Hematopoietic multipotent progenitor cell (in vitro differentiated cells): ENCODE data around the gene RPP25. TPM values are rescaled to one million over a fixed set of nuclear protein-coding genes. Genes with fewer than 3 reads are reported as not detected.
A peak's percentile ranks its signal among the peaks of the same experiment; 100 is the strongest.
"Not testable (repeated sequence)": the region's sequence is repeated elsewhere in the genome, so short reads cannot be mapped to it uniquely, and the experiment has no call there.

ENCODE experiments used
- DNase-seq, 3 donors: peaks; one replicate each; pipeline ENCODE4 v3.0.0-alpha.2; 2011 to 2015; ENCODE audit warnings: low read depth in 2 of 3, low spot score in 2 of 3
- total RNA-seq: library from RNA; depleted of rRNA; stranded (reverse); fragments of >200 nt; gene quantifications from one replicate; pipeline ENCODE4 v1.2.3, GENCODE V29; 2012

RPP25 gene
- total RNA-seq, 1 donor, result 3.2 TPM

DNA sequence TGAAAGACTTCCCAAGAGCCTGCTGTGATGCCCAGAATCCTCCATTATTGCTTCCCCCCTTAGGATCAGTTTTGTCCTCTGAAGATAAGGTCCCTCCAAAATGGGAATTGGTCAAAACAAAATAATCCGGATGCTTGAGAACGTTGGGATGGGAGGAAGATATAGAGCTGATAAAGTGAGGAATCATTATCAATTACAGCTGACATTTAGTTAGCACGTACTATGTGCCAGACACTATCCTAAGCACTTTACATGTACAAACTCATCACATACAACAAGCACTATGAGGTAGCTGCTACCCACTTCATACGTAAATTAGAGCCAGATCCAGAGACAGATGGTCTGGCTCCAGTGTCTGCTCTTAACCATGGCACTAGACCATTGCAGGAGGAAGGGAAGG, 6.6 kb upstream of the RPP25 start:
- no peak for DNase-seq

DNA sequence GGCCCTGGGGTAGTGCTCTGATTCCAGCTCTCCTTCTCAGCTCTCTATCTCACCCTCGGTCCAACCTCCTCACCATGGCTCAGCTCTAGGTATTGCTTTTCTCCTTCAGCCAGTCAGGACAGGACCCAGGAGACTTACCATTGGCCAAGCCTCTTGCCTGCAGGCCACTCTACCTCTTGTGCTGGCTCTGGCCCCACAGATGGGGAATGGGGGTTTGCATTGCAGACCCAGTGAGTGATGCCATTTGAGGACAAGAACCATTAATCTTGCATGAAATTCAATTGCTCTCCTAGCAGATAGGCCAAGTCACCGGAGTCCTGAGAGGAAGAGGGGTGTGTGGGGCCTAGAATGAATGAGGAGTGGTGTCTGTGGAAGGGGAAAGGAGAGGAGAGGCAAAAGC, 6.1 kb upstream of the RPP25 start:
- DNase-seq, result no peak

DNA sequence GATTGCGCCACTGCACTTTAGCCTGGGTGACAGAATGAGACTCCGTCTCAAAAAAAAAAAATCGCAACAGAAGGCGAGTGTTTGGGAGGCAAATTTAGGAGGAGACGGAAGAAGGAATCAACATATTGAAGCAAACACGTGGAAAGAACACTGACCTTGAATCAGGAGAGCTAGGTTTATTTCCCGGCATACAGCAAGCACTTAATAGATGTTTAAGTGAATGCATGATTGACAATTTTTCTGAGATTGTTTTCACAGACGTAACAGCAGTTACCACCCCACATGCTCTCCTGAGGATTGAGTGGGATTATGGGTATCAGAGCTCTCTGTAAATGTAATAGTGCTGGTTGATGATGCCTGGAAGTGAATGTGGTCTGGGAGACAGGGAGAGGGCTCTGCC, 5.6 kb upstream of the RPP25 start:
- DNase-seq, result no peak

DNA sequence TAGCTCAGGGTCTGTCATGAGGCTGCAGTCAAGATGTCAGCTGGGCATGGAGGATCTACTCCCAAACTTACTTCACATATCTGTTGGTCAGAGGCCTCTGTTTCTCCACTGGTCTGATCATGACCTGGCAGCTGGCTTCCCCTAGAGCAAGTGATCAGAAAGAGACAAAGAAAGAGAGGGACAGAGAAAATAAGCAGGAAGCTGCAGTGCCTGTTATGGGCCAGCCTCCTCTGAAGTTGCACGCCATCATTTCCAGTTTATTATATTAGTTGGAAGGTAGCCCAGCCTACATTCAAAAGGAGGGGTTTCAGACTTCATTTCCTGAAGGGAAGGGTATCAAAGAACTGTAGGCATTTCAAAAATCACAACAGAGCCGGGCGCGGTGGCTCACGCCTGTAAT, 5.0 kb upstream of the RPP25 start:
- no peak for DNase-seq

DNA sequence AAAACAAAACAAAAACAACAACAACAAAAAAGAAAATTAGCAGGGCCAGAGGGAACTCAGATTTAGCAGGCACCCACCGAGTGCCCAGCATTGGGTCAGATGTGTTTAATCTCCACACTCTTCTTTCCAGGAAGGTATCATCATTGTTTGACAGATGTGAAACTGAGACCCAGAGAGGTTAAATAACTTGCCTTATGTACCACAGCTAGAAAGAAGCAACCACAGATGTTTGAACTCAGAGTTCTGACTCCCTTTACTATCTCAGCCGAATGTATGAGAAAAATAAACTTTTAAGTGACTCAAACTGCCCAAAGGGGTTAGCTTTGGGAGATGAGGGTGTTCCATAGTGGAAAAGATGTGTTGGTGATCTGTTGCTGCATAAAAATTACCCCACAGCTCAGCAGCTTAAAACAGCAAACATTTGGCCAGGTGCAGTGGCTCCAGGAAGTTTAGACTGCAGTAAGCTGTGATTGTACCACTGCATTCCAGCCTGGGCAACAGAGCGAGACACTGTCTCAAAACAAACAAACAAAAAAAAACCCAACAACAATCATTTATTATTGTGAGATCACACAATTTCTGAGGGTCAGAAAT, 4.5 kb upstream of the RPP25 start:
- no peak for DNase-seq

DNA sequence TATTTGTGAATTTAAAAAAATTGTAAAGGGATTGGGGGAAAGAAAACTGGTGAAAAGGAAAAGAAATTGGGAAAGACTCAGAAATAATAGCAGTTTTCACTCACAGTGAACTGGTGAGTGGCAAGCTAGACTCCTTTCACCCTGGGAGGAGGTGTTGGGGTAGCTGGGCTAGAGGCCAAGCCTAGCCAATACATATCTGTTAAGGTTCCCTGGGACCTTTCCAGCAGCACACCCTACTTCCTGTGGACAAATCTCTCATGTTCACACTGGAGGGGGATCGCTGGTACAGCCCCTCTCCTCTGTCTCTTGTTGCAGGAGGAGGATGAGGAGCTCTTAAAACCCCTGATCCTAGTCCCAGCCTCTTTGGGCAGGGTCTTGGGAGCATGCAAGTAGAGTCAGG, 3.7 kb upstream of the RPP25 start:
- no peak for DNase-seq

DNA sequence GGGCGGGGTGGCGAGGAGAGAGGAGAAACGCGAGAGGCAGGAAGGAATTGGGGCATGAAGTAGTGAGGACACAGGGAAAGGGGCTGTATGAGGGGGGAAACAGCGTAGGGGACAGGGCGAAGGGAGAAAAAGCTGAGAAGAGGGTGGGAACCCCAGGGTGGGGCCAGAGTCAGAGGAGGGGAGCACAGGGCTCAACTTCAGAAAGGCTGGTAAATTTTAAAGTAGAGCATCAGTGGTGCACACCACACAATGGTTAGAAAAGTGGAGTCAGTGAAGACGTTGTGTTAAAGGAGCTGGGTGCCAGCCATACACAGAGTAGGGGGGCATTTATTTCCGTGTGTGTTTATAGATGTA, 3.0 kb upstream of the RPP25 start:
- DNase-seq, result no peak

DNA sequence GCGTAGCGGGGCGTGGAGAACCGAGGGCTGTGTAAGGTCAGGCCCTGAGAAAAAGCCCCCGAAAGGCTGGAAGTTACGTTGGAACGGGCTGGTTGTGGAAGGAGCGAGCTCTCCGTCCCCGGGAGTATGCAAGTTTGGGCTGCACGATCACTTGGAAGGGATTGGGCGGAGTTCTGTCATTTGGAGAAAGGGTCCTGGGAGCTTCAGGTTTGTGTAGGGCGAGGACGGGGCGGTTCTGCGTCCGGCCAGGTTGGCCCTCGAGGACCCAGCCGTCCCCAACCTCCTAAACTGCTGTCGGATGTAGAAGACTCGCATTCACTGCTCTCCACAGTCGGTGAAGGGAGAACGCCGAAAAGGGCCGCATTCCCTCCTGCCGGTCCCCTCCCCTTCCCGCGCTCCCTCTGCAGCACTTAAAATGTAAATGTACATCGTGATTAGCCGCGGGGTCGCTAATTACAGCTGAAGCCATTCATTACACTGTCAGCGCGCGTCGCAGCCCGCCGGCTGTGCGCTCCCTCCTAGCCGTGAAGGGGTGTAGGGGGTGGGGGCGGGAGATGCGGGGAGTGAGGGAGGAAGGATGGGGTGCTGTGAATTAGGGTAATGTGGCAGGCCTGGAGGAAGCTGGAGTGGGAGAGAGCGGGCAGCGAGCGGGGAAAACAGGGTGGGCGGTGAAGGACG, 2.5 kb upstream of the RPP25 start:
- no peak for DNase-seq

DNA sequence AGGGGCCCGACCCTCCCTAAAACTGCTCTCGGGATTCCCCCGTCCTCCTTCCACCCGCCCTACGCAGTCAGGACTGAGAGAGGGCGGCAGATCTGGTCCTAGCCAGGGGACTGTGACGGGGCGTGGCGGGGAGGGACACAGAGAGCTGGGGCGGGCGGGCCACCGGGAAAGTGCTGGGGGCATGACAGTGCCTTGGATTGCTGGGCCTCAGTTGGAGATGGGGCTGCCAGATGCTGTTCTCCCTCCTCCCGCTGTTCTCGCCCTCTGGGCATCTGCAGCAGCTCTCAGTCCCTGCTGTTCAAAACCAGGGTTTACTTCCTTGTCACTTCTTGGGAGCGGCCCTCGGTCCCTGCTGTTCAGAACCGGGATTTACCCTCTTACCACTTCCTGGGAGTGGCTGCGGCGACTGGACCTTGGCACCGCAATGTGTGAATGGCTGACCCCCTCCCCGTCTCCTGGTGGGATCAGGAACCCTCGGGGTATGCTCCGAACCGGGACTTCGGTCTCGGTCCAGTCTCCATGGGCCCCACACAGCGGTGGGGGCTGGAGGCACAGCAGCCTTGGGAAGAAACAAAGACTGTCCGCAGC, 1.8 kb upstream of the RPP25 start:
- DNase-seq, result no peak

DNA sequence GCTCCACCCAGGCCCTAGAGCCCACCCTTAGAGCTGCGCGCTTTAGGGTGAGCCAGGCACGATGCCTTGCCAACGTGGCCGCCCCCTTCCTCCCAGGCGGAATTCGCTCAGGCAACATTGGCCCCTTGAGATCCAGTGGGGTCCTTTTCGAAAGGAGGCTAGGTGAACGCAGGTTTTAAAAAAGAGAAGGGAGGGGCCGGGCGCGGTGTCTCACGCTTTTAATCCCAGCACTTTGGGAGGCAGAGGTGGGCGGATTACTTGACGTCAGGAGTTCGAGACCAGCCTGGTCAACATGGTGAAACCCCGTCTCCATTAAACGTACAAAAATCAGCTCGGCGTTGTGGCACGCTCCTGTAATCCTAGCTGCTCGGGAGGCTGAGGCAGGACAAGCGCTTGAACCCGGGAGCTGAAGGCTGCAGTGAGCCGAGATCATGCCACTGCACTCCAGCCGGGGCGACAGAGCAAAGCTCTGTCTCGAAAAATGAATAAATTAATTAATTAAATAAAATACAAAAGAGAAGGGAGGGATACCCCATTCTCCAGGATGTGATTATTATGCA, 984 bp upstream of the RPP25 start:
- no peak for DNase-seq

DNA sequence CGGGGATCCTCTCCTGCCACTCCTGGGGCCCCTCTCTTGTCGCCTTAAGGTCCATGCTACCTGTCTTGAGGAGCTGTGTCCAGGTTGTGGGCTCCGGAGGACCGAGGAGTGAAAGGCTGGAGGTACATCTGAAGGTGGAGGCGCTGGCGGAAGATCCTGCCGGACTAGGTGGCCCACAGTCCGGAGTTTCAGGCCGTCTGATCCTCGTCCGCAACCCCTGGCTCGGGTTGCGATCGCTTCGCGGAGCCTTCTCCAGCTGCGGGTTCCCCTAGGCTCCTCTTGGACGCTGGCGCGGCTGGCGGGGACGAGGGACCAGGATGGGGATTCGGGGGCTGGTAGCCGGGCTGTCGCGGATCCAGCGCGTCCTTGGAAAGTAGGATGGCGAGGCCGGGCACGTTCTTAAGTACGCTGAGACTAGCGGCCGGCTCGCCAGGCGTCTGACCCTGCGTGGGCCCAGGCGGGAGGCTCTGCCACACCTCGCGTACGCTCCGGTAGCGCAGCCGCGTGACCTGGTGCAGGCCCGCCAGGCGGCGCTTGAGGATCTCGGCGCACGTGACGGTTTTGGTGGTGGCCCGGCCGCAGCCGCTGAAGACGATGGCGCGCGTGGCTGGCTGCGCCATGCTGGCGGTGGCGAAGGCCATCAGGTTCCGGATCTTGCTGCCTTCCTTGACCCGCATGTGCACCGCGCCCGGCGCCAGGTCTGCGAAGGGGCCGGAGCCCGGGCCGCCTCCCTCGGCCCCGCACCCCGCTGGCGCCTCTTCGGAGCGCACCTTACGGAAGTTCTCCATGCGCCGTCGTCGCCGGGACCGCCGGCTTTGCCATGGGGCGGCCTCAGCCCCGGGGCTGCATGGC, 550 bp downstream of the RPP25 start:
- DNase-seq, result peak; percentile 36 to 80 (median 78)

DNA sequence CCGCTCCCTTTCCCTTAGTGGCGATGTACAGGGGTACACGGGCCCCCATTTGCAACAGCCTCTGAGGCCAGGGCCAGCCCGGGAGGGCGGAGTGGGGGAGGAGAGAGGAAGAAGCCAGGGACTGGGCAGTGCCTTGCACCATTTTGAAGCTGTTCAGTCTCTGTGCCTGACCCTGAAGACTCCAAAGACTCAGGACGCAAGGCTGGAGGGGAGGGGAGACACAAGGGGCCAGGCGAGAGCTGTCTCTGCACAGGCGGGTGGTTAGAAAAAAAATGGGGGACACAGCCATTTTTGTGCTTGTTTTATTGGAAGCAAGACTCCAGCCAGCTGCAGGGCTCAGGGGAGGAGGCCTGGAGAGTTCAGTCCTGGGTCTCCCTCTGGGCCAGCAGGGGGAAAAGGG, 1.6 kb downstream of the RPP25 start:
- no peak for DNase-seq

DNA sequence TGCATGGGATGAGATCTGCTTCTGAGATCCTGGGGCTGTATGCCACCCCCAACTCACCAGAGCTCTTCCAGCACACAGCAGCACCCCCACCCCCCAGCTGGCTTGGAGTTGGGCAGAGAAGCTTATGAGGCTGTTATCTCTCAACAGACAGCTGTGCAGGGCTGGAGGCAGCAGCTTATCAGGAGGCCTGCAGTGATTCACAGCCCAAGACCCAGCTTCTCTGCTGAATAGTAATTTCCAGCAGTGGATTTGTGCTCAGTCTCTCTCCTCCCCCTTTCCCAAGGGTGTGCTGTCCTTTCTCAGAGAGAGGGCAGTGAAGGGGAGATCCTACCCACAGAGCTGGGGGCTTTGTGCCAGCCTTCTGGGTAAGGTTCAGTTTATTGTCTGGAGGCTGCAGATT, 2.1 kb downstream of the RPP25 start:
- peak in 2 of 3 donors; percentile 71 to 76 for DNase-seq

DNA sequence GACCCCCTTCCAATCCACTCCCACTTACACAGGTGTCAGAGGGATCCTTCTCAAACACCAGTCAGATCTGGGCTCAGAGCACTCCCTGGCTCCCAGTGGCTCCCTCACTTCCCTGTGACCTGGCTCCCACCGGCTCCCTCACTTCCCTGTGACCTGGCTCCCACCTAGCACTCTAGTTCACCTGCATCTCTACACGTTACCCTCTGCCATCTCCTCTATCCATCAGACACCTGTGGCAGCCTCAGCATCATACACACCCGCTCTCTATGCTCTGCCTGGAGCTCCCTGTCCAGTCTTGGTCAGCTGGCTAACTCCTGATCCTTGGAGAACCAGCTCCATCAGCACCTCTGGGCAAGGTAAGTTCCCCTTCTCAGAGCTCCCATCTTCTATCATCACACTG, 5.6 kb downstream of the RPP25 start:
- DNase-seq, result no peak

DNA sequence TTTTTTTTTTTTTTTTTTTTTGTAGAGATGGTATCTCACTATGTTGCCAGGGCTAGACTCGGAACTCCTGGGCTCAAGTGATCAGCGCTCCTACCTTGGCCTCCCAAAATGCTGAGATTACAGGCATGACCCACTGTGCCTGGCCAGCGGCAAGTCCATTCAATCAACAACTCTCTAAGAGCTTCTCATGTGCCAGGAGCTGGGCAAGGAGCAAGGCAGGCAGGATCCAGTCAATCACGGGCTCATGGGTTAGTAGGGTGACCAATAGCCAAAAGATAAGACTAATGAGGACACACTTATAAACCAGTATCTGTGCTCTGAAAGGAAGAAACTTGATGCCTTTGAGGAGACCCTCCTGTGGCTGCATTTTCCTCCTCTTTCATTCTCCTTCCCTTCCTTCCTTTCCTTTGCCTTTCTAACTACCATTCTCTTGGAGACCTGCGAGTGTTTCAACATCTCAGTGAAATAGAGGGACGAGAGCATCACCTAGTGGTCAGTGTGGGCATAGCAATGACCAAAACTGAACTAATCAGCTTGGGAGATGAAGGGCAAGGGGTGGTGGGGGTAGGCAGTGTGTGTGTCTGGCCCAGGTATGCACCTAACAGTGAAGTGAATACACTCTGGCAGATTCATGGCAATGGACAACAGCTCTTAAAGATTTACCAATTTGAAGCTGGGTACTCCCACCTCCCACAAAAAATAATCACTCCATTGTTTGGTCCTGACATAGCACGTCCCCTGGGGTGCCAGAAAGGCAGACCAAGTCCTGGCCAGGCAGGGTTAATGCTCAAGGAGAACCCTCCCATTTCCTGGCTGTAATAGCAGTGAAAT, 6.3 kb downstream of the RPP25 start:
- peak; percentile 57 to 88 (median 68) for DNase-seq

DNA sequence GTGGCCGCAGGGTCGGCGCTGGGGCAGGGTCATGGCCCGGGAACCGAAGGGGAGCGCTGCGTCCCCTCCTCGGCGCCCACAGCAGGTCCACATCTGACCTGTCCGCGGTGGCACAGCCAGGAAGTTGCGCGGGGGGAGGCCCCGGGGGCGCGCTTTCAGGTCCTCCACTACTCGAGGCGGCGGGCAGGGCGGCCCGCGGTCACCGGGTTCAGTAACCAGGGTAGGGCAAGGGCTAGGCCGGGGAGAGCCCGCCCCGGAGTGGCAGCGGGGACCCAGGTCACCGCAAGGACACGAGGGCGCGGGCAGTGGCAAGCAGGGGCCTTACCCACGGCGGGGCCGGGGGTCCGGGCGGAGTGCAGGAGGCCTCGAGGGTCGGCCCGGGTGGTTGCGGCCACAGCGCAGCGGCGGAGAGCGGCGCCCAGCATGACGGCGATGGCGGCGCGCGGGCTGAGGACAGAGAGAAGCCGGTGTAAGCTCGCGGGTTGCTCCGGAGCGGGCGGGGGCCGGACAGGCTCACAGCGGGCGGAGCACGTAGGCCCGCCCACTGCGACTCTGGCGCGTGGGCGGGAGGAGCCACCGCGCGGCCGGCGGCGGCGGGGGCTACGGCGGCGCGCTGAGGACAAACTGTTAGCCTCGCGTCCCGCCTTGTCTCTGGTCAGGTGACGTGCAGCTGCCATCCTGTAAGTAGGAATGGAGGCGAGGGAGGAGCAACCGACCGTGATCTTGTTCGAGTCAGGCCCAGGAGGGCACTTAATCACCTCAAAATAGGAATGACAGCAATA, 18.8 kb downstream of the RPP25 start, which contains the start of gene COX5A:
Gene COX5A, minus strand, starts transcription at position 484 of the 782 bp plus-strand sequence. Its CDS starts 59 bp downstream, at position 425.
- peak; percentile 88 to 97 (median 96) for DNase-seq

DNA sequence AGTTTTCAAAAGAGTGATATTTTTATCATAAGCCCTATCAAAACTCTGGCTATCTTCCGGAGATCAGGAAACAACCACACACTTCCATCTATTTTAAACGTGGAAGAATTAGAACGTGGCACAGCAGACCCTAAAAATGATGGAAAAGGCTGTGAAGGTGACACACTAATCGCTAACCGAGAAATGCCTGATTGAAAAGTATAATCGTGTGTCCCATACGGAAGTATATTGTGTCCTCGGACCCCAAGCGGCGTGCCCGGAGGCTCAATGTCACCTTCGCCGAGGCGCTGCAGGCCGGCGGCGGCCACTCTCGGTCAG, 19.3 kb downstream of the RPP25 start:
- no peak for DNase-seq

DNA sequence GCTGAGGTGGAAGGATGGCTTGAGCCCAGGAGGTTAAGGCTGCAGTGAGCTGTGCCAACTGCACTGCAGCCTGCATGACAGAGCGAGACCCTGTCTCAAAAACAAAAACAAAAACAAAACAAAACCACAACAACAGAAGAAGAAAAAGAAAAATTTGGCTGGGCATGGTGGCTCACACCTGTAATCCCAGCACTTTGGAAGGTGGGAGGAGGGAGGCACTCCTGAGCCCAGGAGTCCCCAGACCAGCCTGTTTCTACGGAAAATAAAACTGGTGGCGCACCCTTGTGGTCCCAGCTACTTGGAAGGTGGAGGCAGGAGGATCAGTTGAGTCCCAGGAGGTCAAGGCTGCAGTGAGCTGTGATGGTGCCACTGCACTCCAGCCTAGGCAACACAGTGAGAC, 21.4 kb downstream of the RPP25 start:
- DNase-seq, result not testable (repeated sequence)

DNA sequence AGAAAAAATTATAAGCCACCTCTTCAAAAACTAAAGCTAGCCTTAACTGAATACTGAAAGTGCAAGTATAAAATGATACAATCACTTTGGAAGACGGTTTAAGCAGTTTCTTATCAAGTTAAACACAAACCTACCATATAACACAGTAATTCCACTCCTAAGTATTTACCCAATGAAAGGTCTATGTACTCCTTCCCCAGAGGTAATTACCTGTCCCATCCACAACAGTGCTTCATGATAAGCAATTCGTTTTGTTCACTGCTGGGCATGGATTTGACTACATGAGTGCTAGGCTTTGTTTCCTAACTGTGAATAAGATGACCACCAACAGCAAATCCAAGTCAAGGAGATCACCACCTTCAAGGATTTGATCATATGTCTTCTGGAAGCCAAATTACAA, 23.0 kb downstream of the RPP25 start:
- no peak for DNase-seq

DNA sequence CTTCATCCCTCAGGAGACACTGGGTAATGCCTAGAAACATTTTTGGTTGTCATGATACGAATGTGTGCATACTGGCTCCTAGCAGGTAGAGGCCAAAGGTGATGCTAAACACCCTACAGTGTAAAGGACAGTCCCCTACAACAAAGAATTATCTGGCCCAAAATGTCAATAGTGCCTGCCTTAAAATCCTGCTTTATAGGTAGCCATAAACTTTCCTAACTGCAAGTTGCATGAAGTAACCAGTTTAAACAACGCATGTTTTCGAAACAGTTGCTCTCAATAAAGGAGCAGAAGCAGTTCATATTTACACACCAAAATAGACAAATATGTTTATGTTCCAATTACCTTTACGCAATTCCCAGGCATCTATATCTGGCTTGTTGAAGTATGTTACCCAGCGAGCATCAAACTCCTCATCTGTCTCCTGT, 27.8 kb downstream of the RPP25 start:
- DNase-seq, result no peak
